ENCODE data around the gene HPCAL1. TPM values are rescaled to one million over a fixed set of nuclear protein-coding genes. Genes with fewer than 3 reads are reported as not detected.

The HPCAL1 gene
- total and polyA plus RNA-seq, 2 donors (not counting 1 experiment from before 2014, with no cell fraction given): 60.3 to 65.1 TPM

DNA sequence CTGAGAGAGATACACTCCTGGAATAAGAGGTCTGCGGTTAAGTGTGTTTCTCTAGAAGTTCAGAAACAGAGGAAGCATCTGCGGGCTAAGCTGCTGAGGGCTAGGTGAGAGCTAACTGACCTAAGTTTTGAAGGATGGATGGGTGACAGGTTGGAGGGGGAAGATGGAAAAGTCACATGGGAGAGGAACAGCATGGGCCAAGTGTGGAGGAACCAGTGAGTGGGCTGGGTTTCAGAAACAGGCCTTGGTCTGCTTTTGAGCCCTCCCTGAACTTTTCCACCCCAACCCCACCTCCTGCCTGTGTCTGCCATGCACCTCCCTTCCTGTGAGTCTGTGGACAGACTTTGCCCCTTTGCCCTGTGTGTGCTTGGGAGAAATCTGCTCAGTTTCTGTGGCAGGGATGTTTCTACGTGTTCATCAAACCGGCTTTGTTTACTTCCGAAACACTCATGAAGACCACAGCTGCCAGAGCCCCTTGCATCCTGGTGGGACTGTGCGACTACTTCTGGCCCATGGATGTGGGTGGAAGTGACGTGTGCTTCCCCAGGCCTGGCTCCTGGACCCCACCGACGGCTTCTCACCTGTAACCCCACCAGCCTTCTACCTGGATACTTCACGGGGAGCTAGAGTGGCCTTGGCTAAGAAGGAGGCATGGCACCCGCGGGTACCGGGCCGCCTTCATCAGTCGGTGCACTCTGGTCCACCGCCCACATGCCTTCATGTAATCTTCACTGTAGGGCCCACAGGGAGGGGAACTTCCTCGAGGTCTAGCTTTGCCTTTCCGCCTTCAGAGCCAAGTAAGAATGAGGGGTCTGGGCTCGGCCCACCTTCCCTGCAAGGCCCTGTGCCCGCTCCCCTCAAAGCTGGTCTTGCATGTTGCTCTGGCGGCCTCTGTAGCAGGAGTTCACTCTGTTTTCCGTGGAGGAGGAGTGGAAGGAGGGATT, 1.4 kb upstream of the HPCAL1 start:
- CTCF ChIA-PET: interaction anchor here (0.7 to 10.0 kb wide), 8 partner anchors 74 to 180 kb away, joined by 3 to 162 read pairs (median 12); no protein-coding TSS in a partner anchor
- TF ChIP-seq, protein P1, sequence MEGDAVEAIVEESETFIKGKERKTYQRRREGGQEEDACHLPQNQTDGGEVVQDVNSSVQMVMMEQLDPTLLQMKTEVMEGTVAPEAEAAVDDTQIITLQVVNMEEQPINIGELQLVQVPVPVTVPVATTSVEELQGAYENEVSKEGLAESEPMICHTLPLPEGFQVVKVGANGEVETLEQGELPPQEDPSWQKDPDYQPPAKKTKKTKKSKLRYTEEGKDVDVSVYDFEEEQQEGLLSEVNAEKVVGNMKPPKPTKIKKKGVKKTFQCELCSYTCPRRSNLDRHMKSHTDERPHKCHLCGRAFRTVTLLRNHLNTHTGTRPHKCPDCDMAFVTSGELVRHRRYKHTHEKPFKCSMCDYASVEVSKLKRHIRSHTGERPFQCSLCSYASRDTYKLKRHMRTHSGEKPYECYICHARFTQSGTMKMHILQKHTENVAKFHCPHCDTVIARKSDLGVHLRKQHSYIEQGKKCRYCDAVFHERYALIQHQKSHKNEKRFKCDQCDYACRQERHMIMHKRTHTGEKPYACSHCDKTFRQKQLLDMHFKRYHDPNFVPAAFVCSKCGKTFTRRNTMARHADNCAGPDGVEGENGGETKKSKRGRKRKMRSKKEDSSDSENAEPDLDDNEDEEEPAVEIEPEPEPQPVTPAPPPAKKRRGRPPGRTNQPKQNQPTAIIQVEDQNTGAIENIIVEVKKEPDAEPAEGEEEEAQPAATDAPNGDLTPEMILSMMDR (IDR thresholded peaks at IDR 0.05): no peak
- TF ChIP-seq EZH2 (IDR thresholded peaks at IDR 0.05; ENCODE audit: borderline replicate concordance, insufficient read depth, low read depth, low read length, poor library complexity, severe bottlenecking): no peak
- ATAC-seq (ENCODE audit: low read depth): no peak
- POLR2A ChIA-PET: interaction anchor here (0.7 to 5.0 kb wide), 7 partner anchors 16 to 147 kb away, joined by 3 to 62 read pairs (median 6); partner anchors contain the start of gene ODC1
- Mint-ChIP-seq H3K4me3 (peak overlapping the region; percentile 76), H3K27me3 (no peaks in the 10 kb centered on the region), H3K27ac (peak overlapping the region; percentile 33), H3K4me1 (peaks cover 48% of the 10 kb centered on the region), H3K9me3 (ENCODE audit: insufficient read depth) (no peaks in the 10 kb centered on the region)
- 72% methylated on average over 13 of the region's 22 CpGs for WGBS (ENCODE audit: insufficient coverage)
- Histone ChIP-seq H3K27ac (ENCODE audit: low read length in 2 of 2) (peak overlapping the region; percentile 71 to 77), H3K4me1 (ENCODE audit: control insufficient read depth in 2 of 2, insufficient read depth in 2 of 2, low read length in 2 of 2) (peaks cover 38 to 52% of the 10 kb centered on the region in 2 donors), H3K36me3 (replicated peaks in 1 of 2; ENCODE audit: control extremely low read depth in 1 of 2, control insufficient read depth in 1 of 2, extremely low read depth in 1 of 2, insufficient read depth in 2 of 2, low read length in 1 of 2) (no peaks in the 10 kb centered on the region), H3K27me3 (replicated peaks in 1 of 4; ENCODE audit: control extremely low read depth in 1 of 4, control insufficient read depth in 3 of 4, insufficient read depth in 4 of 4, low read length in 3 of 4) (no peaks in the 10 kb centered on the region), H3K4me2 (replicated peaks; ENCODE audit: low read depth, low read length, poor library complexity, severe bottlenecking) (peak overlapping the region; percentile 79), H3K4me3 (ENCODE audit: control extremely low read depth in 1 of 5, extremely low read depth in 1 of 5, insufficient read depth in 1 of 5, low read depth in 2 of 5, low read length in 4 of 5) (peak overlapping the region in 3 of 5 experiments; percentile 53 to 78 (median 76)), H3K9ac (ENCODE audit: low read length) (peak overlapping the region; percentile 72), H2AFZ (ENCODE audit: insufficient read depth, low read depth, low read length, poor library complexity, severe bottlenecking) (peak overlapping the region; percentile 84), H3K9me3 (ENCODE audit: control extremely low read depth in 1 of 3, control insufficient read depth in 2 of 3, insufficient read depth in 1 of 3, low read length in 2 of 3) (no peaks in the 10 kb centered on the region), H3K79me2 (ENCODE audit: control insufficient read depth, insufficient read depth, low read length) (peaks cover 36% of the 10 kb centered on the region), H4K20me1 (ENCODE audit: control insufficient read depth, insufficient read depth, low read length, poor library complexity, severe bottlenecking) (peaks cover 32% of the 10 kb centered on the region)
- intact Hi-C loops (cut with micrococcal nuclease): loop anchor here (5.0 kb wide), 2 partner anchors 159 to 459 kb away; partner anchors contain the start of gene TAF1B
- peak; percentile 47 for DNase-seq
